A549 (cell line): ENCODE measurements around the gene USH1C. TPM values are rescaled to one million over a fixed set of nuclear protein-coding genes. Genes with fewer than 3 reads are reported as not detected.

ENCODE experiments used
- ATAC-seq, 2 experiments: fragments of 200-7000 bp in 1 of 2; fragments of >200 bp in 1 of 2; cut with Nextera tagmentation in 1 of 2; cut with Tn5 transposase in 1 of 2; 3 replicates each; pipeline versions ENCODE4 v1.8.0 to v1.9.1; 2018 to 2020; ENCODE audit warnings: mild to moderate bottlenecking in 1 of 2, moderate library complexity in 1 of 2
- CTCF ChIA-PET: fragments of 300-600 bp; sonication (Branson Sonifier 250); formaldehyde crosslinking; extraction: SDS; loops from one replicate; lab custom pipeline; 2021; ENCODE audit warnings: antibody characterized with exemption, inconsistent platforms; lab: Yijun Ruan, JAX
- POLR2A ChIA-PET: fragments of 350-600 bp; formaldehyde crosslinking; extraction: SDS; loops from one replicate; lab custom pipeline; 2021; ENCODE audit warnings: antibody characterized with exemption, inconsistent platforms; lab: Yijun Ruan, JAX
- DNase-seq, 2 experiments: peaks; one replicate each; pipeline versions ENCODE4 v3.0.0 to v3.0.0-alpha.2; 2011 to 2016; ENCODE audit warnings: low read depth in 1 of 2, low spot score in 1 of 2
- FAIRE-seq: peaks from 2 replicates; lab custom pipeline; 2011; peaks lifted over from hg19 to GRCh38; lab: Jason Lieb, UNC
- H3K27ac ChIP-seq, 2 experiments: fragments of >200 bp; sonication (Bioruptor Twin); formaldehyde crosslinking; 3 replicates each; pipeline ENCODE4 v1.5.1; 2016 to 2017
- H3K4me1 ChIP-seq: fragments of >200 bp; sonication (Bioruptor Twin); formaldehyde crosslinking; 3 replicates; pipeline ENCODE4 v1.6.1; 2016
- H3K4me2 ChIP-seq: fragments of >200 bp; sonication (Bioruptor Twin); formaldehyde crosslinking; 3 replicates; pipeline ENCODE4 v1.6.1; 2016
- H3K4me3 ChIP-seq: fragments of >200 bp; sonication (Bioruptor Twin); formaldehyde crosslinking; 3 replicates; pipeline ENCODE4 v1.5.1; 2016
- H3K9me3 ChIP-seq: fragments of >200 bp; sonication (Bioruptor Twin); formaldehyde crosslinking; 3 replicates; pipeline ENCODE4 v1.6.1; 2016
- ATOH8 ChIP-seq: fragments of 250-450 bp; sonication (Bioruptor Pico); IDR thresholded peaks from 2 replicates; pipeline ENCODE4 v1.5.0; 2020; ENCODE audit warnings: low read depth, mild to moderate bottlenecking, moderate library complexity
- BCL3 ChIP-seq: fragments of >200 bp; sonication (Bioruptor Twin); formaldehyde crosslinking; IDR thresholded peaks from 3 replicates; pipeline ENCODE4 v1.6.1; 2016
- CEBPB ChIP-seq, 2 experiments: fragments of >200 bp in 1 of 2; sonication (Bioruptor Twin) in 1 of 2; formaldehyde crosslinking in 1 of 2; IDR thresholded peaks; 2 replicates each; pipeline ENCODE4 v1.6.1; 2012 to 2016
- CHD2 ChIP-seq: fragments of 150-350 bp; IDR thresholded peaks from 2 replicates; pipeline ENCODE4 v1.6.1; 2014; ENCODE audit warnings: low read length; ENCODE audit not compliant: partially characterized antibody
- CHD4 ChIP-seq: fragments of 200-600 bp; sonication (generic); IDR thresholded peaks from 2 replicates; pipeline ENCODE4 v1.6.1; 2016; ENCODE audit warnings: antibody characterized with exemption, mild to moderate bottlenecking, borderline replicate concordance
- CTCF ChIP-seq: fragments of >200 bp; sonication (Bioruptor Twin); formaldehyde crosslinking; IDR thresholded peaks from 3 replicates; pipeline ENCODE4 v1.5.1; 2016
- E2F6 ChIP-seq: IDR thresholded peaks from 2 replicates; pipeline ENCODE4 v1.6.1; 2012; ENCODE audit warnings: low read depth, borderline replicate concordance
- EHF ChIP-seq: fragments of 250-450 bp; sonication (Bioruptor Pico); IDR thresholded peaks from 2 replicates; pipeline ENCODE4 v1.5.0; 2020; ENCODE audit warnings: mild to moderate bottlenecking
- EHMT2 ChIP-seq: fragments of 200-600 bp; sonication (generic); IDR thresholded peaks from 2 replicates; pipeline ENCODE4 v1.6.1; 2016; ENCODE audit warnings: antibody characterized with exemption, low read depth, mild to moderate bottlenecking, moderate library complexity
- EP300 ChIP-seq, 2 experiments: fragments of >200 bp; sonication (Bioruptor Twin); formaldehyde crosslinking; IDR thresholded peaks; 2 replicates in 1 of 2; 3 replicates in 1 of 2; pipeline ENCODE4 v1.6.1; 2016 to 2017
- FOXS1 ChIP-seq: fragments of 250-450 bp; sonication (Bioruptor Pico); IDR thresholded peaks from 2 replicates; pipeline ENCODE4 v1.5.0; 2020; ENCODE audit warnings: mild to moderate bottlenecking, moderate library complexity
- GATA3 ChIP-seq: IDR thresholded peaks from 2 replicates; pipeline ENCODE4 v1.6.1; 2012; ENCODE audit warnings: borderline replicate concordance
- HDAC2 ChIP-seq: fragments of 200-600 bp; sonication (generic); IDR thresholded peaks from 2 replicates; pipeline ENCODE4 v1.6.1; 2016
- HOXA7 ChIP-seq: fragments of 250-450 bp; sonication (Bioruptor Pico); IDR thresholded peaks from 2 replicates; pipeline ENCODE4 v1.5.0; 2020; ENCODE audit warnings: mild to moderate bottlenecking, moderate library complexity
- HOXB13 ChIP-seq: fragments of 250-450 bp; sonication (Bioruptor Pico); IDR thresholded peaks from 2 replicates; pipeline ENCODE4 v1.5.0; 2020; ENCODE audit warnings: low read depth, mild to moderate bottlenecking, moderate library complexity
- JUN ChIP-seq, 2 experiments: fragments of >200 bp; sonication (Bioruptor Twin); formaldehyde crosslinking; IDR thresholded peaks; 2 replicates in 1 of 2; 3 replicates in 1 of 2; pipeline ENCODE4 v1.6.1; 2016 to 2017
- MAFK ChIP-seq: fragments of 450-650 bp; IDR thresholded peaks from 2 replicates; pipeline ENCODE4 v1.6.1; 2014; ENCODE audit not compliant: partially characterized antibody
- NFE2L2 ChIP-seq: fragments of 150-350 bp; conservative IDR thresholded peaks from 2 replicates; pipeline ENCODE4 v1.6.1; 2014; ENCODE audit warnings: low read length
- POLR2AphosphoS2 ChIP-seq: conservative IDR thresholded peaks from 2 replicates; pipeline ENCODE4 v1.6.1; 2012; ENCODE audit warnings: low read length, improper control_type of control experiment, inconsistent platforms
- RAD21 ChIP-seq, 2 experiments: fragments of >200 bp in 1 of 2; sonication (Bioruptor Twin) in 1 of 2; formaldehyde crosslinking in 1 of 2; IDR thresholded peaks in 1 of 2; conservative IDR thresholded peaks in 1 of 2; 2 replicates in 1 of 2; 3 replicates in 1 of 2; pipeline ENCODE4 v1.6.1; 2012 to 2018; ENCODE audit warnings: inconsistent platforms in 1 of 2
- RNF2 ChIP-seq: fragments of 200-600 bp; sonication (generic); IDR thresholded peaks from 2 replicates; pipeline ENCODE4 v1.6.1; 2016; ENCODE audit warnings: low read depth, mild to moderate bottlenecking, antibody characterized with exemption, moderate library complexity, borderline replicate concordance
- SMC3 ChIP-seq: fragments of >200 bp; sonication (Bioruptor Twin); formaldehyde crosslinking; IDR thresholded peaks from 3 replicates; pipeline ENCODE4 v1.6.1; 2018; ENCODE audit warnings: inconsistent platforms
- ZC3H11A ChIP-seq: fragments of 450-650 bp; IDR thresholded peaks from 2 replicates; pipeline ENCODE4 v1.6.1; 2014; ENCODE audit warnings: antibody characterized with exemption, mild to moderate bottlenecking
- ZNF302 ChIP-seq: fragments of 250-450 bp; sonication (Bioruptor Pico); IDR thresholded peaks from 2 replicates; pipeline ENCODE4 v1.9.0; 2021; ENCODE audit warnings: inconsistent platforms, mild to moderate bottlenecking, moderate library complexity
- WGBS: methylation state at CpG from one replicate; pipeline ENCODE4 v1.1.6; 2017; ENCODE audit errors: missing lambda C conversion rate; 5-methylcytosine and 5-hydroxymethylcytosine counted together
- polyA plus RNA-seq, 4 experiments: library from polyadenylated mRNA; depleted of rRNA in 3 of 4; stranded (reverse); fragments of >200 nt; fragmentation: RNase III in 1 of 4; extraction: RNeasy Plus Mini Kit Qiagen cat#74134 plus additional on column Dnase treatment in 1 of 4; gene quantifications; 2 replicates in 3 of 4; 3 replicates in 1 of 4; pipeline ENCODE4 v1.2.3, GENCODE V29; 2011 to 2017

Gene USH1C
- polyA plus RNA-seq, 2 of the 4 experiments (the other 2 are of a cell fraction): 3.2 to 8.6 TPM

GRCh38 chr11:17585911-17586695, 41.9 kb upstream of the USH1C start:
- FAIRE-seq: no peak
- ChIA-PET POLR2A (no interaction called here), CTCF (no interaction called here)
- H3K9me3 ChIP-seq: no peaks in the 10 kb centered on the region; the same call in 1 of the 3 replicates
- no peak for DNase-seq
- ATAC-seq: no peak
- TF ChIP-seq SMC3: no peak
- no peak for TF ChIP-seq POLR2AphosphoS2
- TF ChIP-seq JUN (IDR thresholded peaks at IDR 0.05): no peak
- TF ChIP-seq CTCF: no peak
- no peak for TF ChIP-seq EHMT2
- TF ChIP-seq HOXA7 (CRISPR knock-in tag): no peak
- TF ChIP-seq RAD21 (conservative IDR thresholded peaks at IDR 0.05 in 1 of 2, IDR thresholded peaks at IDR 0.05 in 1 of 2): no peak
- TF ChIP-seq CEBPB (IDR thresholded peaks at IDR 0.05): no peak
- no peak for TF ChIP-seq ZNF302
- TF ChIP-seq ZC3H11A: no peak
- TF ChIP-seq BCL3: no peak
- no peak for TF ChIP-seq CHD2
- TF ChIP-seq GATA3: no peak
- TF ChIP-seq HOXB13 (CRISPR knock-in tag): no peak
- no peak for TF ChIP-seq ATOH8 (CRISPR knock-in tag)
- no peak for TF ChIP-seq HDAC2
- TF ChIP-seq CHD4: no peak
- no peak for TF ChIP-seq RNF2
- H3K4me1 ChIP-seq: no peaks in the 10 kb centered on the region
- no peak overlapping the region for H3K4me2 ChIP-seq
- WGBS: 15% methylated on average over 5 of the region's 6 CpGs
- H3K27ac ChIP-seq: no peak overlapping the region
- H3K4me3 ChIP-seq: no peak overlapping the region

GRCh38 chr11:17581732-17582053, 37.5 kb upstream of the USH1C start:
- H3K4me1 ChIP-seq: no peaks in the 10 kb centered on the region
- no peaks in the 10 kb centered on the region; the same call in 2 of the 3 replicates for H3K9me3 ChIP-seq
- no peak overlapping the region for H3K4me2 ChIP-seq
- ATAC-seq (no peak), DNase-seq (no peak), FAIRE-seq (no peak)
- ChIA-PET POLR2A (no interaction called here), CTCF (interaction anchor here (2.3 kb wide), 1 partner anchor 16 kb away, joined by 13 read pairs; no protein-coding TSS in a partner anchor)
- H3K27ac ChIP-seq: no peak overlapping the region
- WGBS: 69% methylated on average over 4 of the region's 4 CpGs
- no peak overlapping the region for H3K4me3 ChIP-seq
- no peak for TF ChIP-seq E2F6
- TF ChIP-seq MAFK: no peak
- no peak for TF ChIP-seq BCL3
- no peak for TF ChIP-seq CHD2
- TF ChIP-seq FOXS1 (CRISPR knock-in tag): no peak
- TF ChIP-seq EP300 (IDR thresholded peaks at IDR 0.05): no peak
- TF ChIP-seq HDAC2: no peak
- TF ChIP-seq ZNF302: no peak
- no peak for TF ChIP-seq EHF (CRISPR knock-in tag)
- no peak for TF ChIP-seq NFE2L2
